Neural progenitor cell (in vitro differentiated cells): ENCODE data around the gene THSD4. TPM values are rescaled to one million over a fixed set of nuclear protein-coding genes. Genes with fewer than 3 reads are reported as not detected.
A peak's percentile ranks its signal among the peaks of the same experiment; 100 is the strongest.

ENCODE experiments used
- DNase-seq: peaks from one replicate; pipeline ENCODE4 v3.0.0-alpha.2; 2016; ENCODE audit warnings: low spot score
- H2AFZ ChIP-seq: fragments of 200-600 bp; sonication (generic); replicated peaks from 2 replicates; pipeline ENCODE4 v1.6.1; 2016; ENCODE audit warnings: antibody characterized with exemption
- H3F3A ChIP-seq: fragments of 200-600 bp; sonication (generic); 2 replicates; pipeline ENCODE4 v1.6.1; 2016; ENCODE audit warnings: antibody characterized with exemption, low read depth
- H3K27ac ChIP-seq: fragments of 200-600 bp; sonication (generic); 2 replicates; pipeline ENCODE4 v1.5.1; 2016; ENCODE audit warnings: mild to moderate bottlenecking
- H3K27me3 ChIP-seq: fragments of 200-600 bp; sonication (generic); 2 replicates; pipeline ENCODE4 v1.6.1; 2016; ENCODE audit warnings: mild to moderate bottlenecking, moderate library complexity
- H3K36me3 ChIP-seq: fragments of 200-600 bp; sonication (generic); 2 replicates; pipeline ENCODE4 v1.5.1; 2016
- H3K4me1 ChIP-seq: fragments of 200-600 bp; sonication (generic); 2 replicates; pipeline ENCODE4 v1.6.1; 2016; ENCODE audit warnings: mixed run types
- H3K4me2 ChIP-seq: fragments of 200-600 bp; sonication (generic); 2 replicates; pipeline ENCODE4 v1.6.1; 2016
- H3K4me3 ChIP-seq: fragments of 200-600 bp; sonication (generic); 2 replicates; pipeline ENCODE4 v1.5.1; 2016
- H3K79me2 ChIP-seq: fragments of 200-600 bp; sonication (generic); 2 replicates; pipeline ENCODE4 v1.6.1; 2016; ENCODE audit warnings: low read depth
- H3K9ac ChIP-seq: fragments of 200-600 bp; sonication (generic); 2 replicates; pipeline ENCODE4 v1.6.1; 2016
- H3K9me3 ChIP-seq: fragments of 200-600 bp; sonication (generic); 2 replicates; pipeline ENCODE4 v1.5.1; 2016; ENCODE audit warnings: low read depth
- H4K20me1 ChIP-seq: fragments of 200-600 bp; sonication (generic); 2 replicates; pipeline ENCODE4 v1.6.1; 2016; ENCODE audit warnings: low read depth
- H3K27ac Mint-ChIP-seq: 3 replicates; pipeline ENCODE4 v1.8.0; 2021; ENCODE audit warnings: mixed read lengths
- H3K27me3 Mint-ChIP-seq: 2 replicates; pipeline ENCODE4 v1.8.0; 2022; ENCODE audit warnings: low read depth, mild to moderate bottlenecking, inconsistent platforms, moderate library complexity, mixed read lengths; ENCODE audit not compliant: insufficient read depth
- H3K36me3 Mint-ChIP-seq: 3 replicates; pipeline ENCODE4 v1.8.0; 2021; ENCODE audit warnings: mixed read lengths
- H3K4me1 Mint-ChIP-seq: 3 replicates; pipeline ENCODE4 v1.8.0; 2021; ENCODE audit warnings: mixed read lengths
- H3K4me3 Mint-ChIP-seq: 3 replicates; pipeline ENCODE4 v1.8.0; 2021; ENCODE audit warnings: mild to moderate bottlenecking, moderate library complexity, mixed read lengths
- H3K9me3 Mint-ChIP-seq: 3 replicates; pipeline ENCODE4 v1.8.0; 2020; ENCODE audit warnings: mixed read lengths
- CTCF ChIP-seq: fragments of 200-600 bp; sonication (generic); IDR thresholded peaks from 2 replicates; pipeline ENCODE4 v1.5.1; 2017; ENCODE audit warnings: antibody characterized with exemption, mild to moderate bottlenecking
- EZH2 ChIP-seq: fragments of 200-600 bp; sonication (generic); IDR thresholded peaks from 2 replicates; pipeline ENCODE4 v1.6.1; 2017; ENCODE audit warnings: antibody characterized with exemption, mild to moderate bottlenecking, moderate library complexity
- EZH2phosphoT487 ChIP-seq: fragments of 200-600 bp; sonication (generic); IDR thresholded peaks from 2 replicates; pipeline ENCODE4 v1.6.1; 2017; ENCODE audit warnings: antibody characterized with exemption
- total RNA-seq: library from RNA; depleted of rRNA; stranded (reverse); fragments of >200 nt; gene quantifications from 2 replicates; pipeline ENCODE4 v1.2.3, GENCODE V29; 2015; ENCODE audit warnings: low replicate concordance

THSD4 gene
- total RNA-seq, 1 donor from 2014 or later: 2.4 TPM

- Histone ChIP-seq H3K4me3 (no peak overlapping the region), H3K4me2 (no peak overlapping the region), H3K27me3 (no peaks in the 10 kb centered on the region), H2AFZ (no peak overlapping the region), H3K36me3 (no peaks in the 10 kb centered on the region), H3K9me3 (no peaks in the 10 kb centered on the region), H3K4me1 (peaks cover 26% of the 10 kb centered on the region), H4K20me1 (no peaks in the 10 kb centered on the region), H3K79me2 (no peaks in the 10 kb centered on the region), H3F3A (no peaks in the 10 kb centered on the region), H3K27ac (no peak overlapping the region), H3K9ac (no peak overlapping the region)
- no peak for DNase-seq
- peak overlapping the region; percentile 48 for H3K27ac Mint-ChIP-seq
- no peak overlapping the region for H3K4me3 Mint-ChIP-seq
- TF ChIP-seq EZH2: no peak
- TF ChIP-seq CTCF: no peak
- TF ChIP-seq EZH2phosphoT487: no peak
- peaks cover 23% of the 10 kb centered on the region for H3K4me1 Mint-ChIP-seq
- H3K36me3 Mint-ChIP-seq: no peaks in the 10 kb centered on the region
- H3K9me3 Mint-ChIP-seq: peaks cover 2% of the 10 kb centered on the region
- H3K27me3 Mint-ChIP-seq: peaks cover 6% of the 10 kb centered on the region
Measured at GRCh38 chr15:71226536-71227455, 111.5 kb downstream of the THSD4 start.

- H3F3A ChIP-seq: no peaks in the 10 kb centered on the region
- H3K9ac ChIP-seq: no peak overlapping the region
- no peaks in the 10 kb centered on the region for H3K79me2 ChIP-seq
- TF ChIP-seq CTCF (no peak), EZH2 (no peak), EZH2phosphoT487 (no peak)
- H3K27me3 ChIP-seq: no peaks in the 10 kb centered on the region
- H2AFZ ChIP-seq: peak overlapping the region; percentile 19
- H3K4me1 Mint-ChIP-seq: peaks cover 24% of the 10 kb centered on the region
- no peak overlapping the region for H3K4me3 Mint-ChIP-seq
- H3K4me2 ChIP-seq: no peak overlapping the region
- peaks cover 2% of the 10 kb centered on the region for H3K9me3 Mint-ChIP-seq
- no peak overlapping the region for H3K27ac ChIP-seq
- H3K4me3 ChIP-seq: no peak overlapping the region
- no peak overlapping the region for H3K27ac Mint-ChIP-seq
- no peaks in the 10 kb centered on the region for H3K36me3 ChIP-seq
- H3K27me3 Mint-ChIP-seq: peaks cover 3% of the 10 kb centered on the region
- no peaks in the 10 kb centered on the region for H3K36me3 Mint-ChIP-seq
- H3K9me3 ChIP-seq: no peaks in the 10 kb centered on the region
- DNase-seq: peak; percentile 19
- peaks cover 26% of the 10 kb centered on the region for H3K4me1 ChIP-seq
- H4K20me1 ChIP-seq: no peaks in the 10 kb centered on the region
Measured at GRCh38 chr15:71228403-71228802, 113.1 kb downstream of the THSD4 start.

- H3K9me3 ChIP-seq: no peaks in the 10 kb centered on the region
- H3K4me1 ChIP-seq: peaks cover 26% of the 10 kb centered on the region
- peaks cover 10% of the 10 kb centered on the region for H3K27me3 Mint-ChIP-seq
- no peaks in the 10 kb centered on the region for H3F3A ChIP-seq
- no peak overlapping the region for H2AFZ ChIP-seq
- H3K27ac Mint-ChIP-seq: no peak overlapping the region
- no peaks in the 10 kb centered on the region for H3K79me2 ChIP-seq
- no peaks in the 10 kb centered on the region for H4K20me1 ChIP-seq
- H3K9ac ChIP-seq: no peak overlapping the region
- H3K4me3 Mint-ChIP-seq: no peak overlapping the region
- no peaks in the 10 kb centered on the region for H3K9me3 Mint-ChIP-seq
- H3K27ac ChIP-seq: no peak overlapping the region
- H3K4me2 ChIP-seq: no peak overlapping the region
- no peaks in the 10 kb centered on the region for H3K36me3 Mint-ChIP-seq
- no peak overlapping the region for H3K4me3 ChIP-seq
- H3K4me1 Mint-ChIP-seq: peaks cover 24% of the 10 kb centered on the region
- no peaks in the 10 kb centered on the region for H3K36me3 ChIP-seq
- DNase-seq: no peak
- TF ChIP-seq EZH2phosphoT487 (no peak), EZH2 (no peak), CTCF (no peak)
- H3K27me3 ChIP-seq: no peaks in the 10 kb centered on the region
Measured at GRCh38 chr15:71230303-71230702, 115.0 kb downstream of the THSD4 start.
